HepG2 (cell line): ENCODE measurements around the gene LRRC45. TPM values are rescaled to one million over a fixed set of nuclear protein-coding genes. Genes with fewer than 3 reads are reported as not detected.

ENCODE experiments used
- BCL6 ChIP-seq: IDR thresholded peaks from 2 replicates; pipeline ENCODE4 v1.6.1; 2016; ENCODE audit warnings: missing genetic modification reagents, missing compliant biosample characterization
- EZH2 ChIP-seq: conservative IDR thresholded peaks from 2 replicates; pipeline ENCODE4 v1.6.1; 2012; ENCODE audit warnings: mild to moderate bottlenecking, low read depth, low read length, moderate library complexity
- TCF7 ChIP-seq: sonication (generic); IDR thresholded peaks from 2 replicates; pipeline ENCODE4 v1.6.1; 2016; ENCODE audit warnings: antibody characterized with exemption, low read depth
- ZNF451 ChIP-seq: sonication (generic); formaldehyde crosslinking; IDR thresholded peaks from 2 replicates; pipeline ENCODE4 v1.5.0; 2020; ENCODE audit warnings: mild to moderate bottlenecking, missing genetic modification reagents
- polyA plus RNA-seq, 8 experiments: library from polyadenylated mRNA; depleted of rRNA in 3 of 8; stranded (reverse) in 7 of 8; unstranded in 1 of 8; fragments of >200 nt; fragmentation: Illumina TruSeq in 4 of 8; extraction: Trizol in 4 of 8; gene quantifications; 2 replicates each; pipeline versions ENCODE4 v1.2.1 to v1.2.3, GENCODE V29; 2011 to 2016; ENCODE audit warnings: low read depth in 4 of 8, missing spikeins in 1 of 8, mixed read lengths in 1 of 8; ENCODE audit not compliant: insufficient read depth in 1 of 8
- total RNA-seq, 5 experiments: library from RNA; depleted of rRNA; stranded (reverse); fragments of >200 nt; fragmentation: Illumina TruSeq; extraction: Trizol; gene quantifications; 2 replicates each; pipeline ENCODE4 v1.2.3, GENCODE V29; 2016; ENCODE audit warnings: low read depth in 1 of 5
- TF ChIP-seq, protein P1 (sequence below), 2 experiments: sonication (generic) in 1 of 2; formaldehyde crosslinking in 1 of 2; IDR thresholded peaks; 2 replicates each; pipeline versions ENCODE4 v1.6.1 to v1.9.0; 2014 to 2022; ENCODE audit warnings: antibody characterized with exemption in 1 of 2, borderline replicate concordance in 1 of 2, inconsistent platforms in 1 of 2, low read depth in 1 of 2, missing genetic modification reagents in 1 of 2
- TF ChIP-seq, protein P2 (sequence below): sonication (generic); formaldehyde crosslinking; IDR thresholded peaks from 2 replicates; pipeline ENCODE4 v1.8.0; 2022; ENCODE audit warnings: mild to moderate bottlenecking, missing genetic modification reagents
- TF ChIP-seq, protein P3 (sequence below): IDR thresholded peaks from 2 replicates; pipeline ENCODE4 v1.6.1; 2016; ENCODE audit warnings: missing compliant biosample characterization, missing genetic modification reagents, borderline replicate concordance
- TF ChIP-seq, protein P4 (sequence below): sonication (generic); formaldehyde crosslinking; IDR thresholded peaks from 2 replicates; pipeline ENCODE4 v1.4.0; 2020; ENCODE audit warnings: mild to moderate bottlenecking, low read depth, missing genetic modification reagents
- TF ChIP-seq, protein P5 (sequence below): sonication (generic); formaldehyde crosslinking; IDR thresholded peaks from 2 replicates; pipeline ENCODE4 v1.4.0; 2020; ENCODE audit warnings: missing genetic modification reagents, borderline replicate concordance
- TF ChIP-seq, protein P6 (sequence below): sonication (generic); formaldehyde crosslinking; IDR thresholded peaks from 2 replicates; pipeline ENCODE4 v1.4.0; 2020; ENCODE audit warnings: mild to moderate bottlenecking, missing genetic modification reagents

The LRRC45 gene
- total and polyA plus RNA-seq, 2 of the 13 experiments (the other 11 are each of a cell fraction or from before 2014, with no cell fraction given), result 11.6 to 48.1 TPM

DNA sequence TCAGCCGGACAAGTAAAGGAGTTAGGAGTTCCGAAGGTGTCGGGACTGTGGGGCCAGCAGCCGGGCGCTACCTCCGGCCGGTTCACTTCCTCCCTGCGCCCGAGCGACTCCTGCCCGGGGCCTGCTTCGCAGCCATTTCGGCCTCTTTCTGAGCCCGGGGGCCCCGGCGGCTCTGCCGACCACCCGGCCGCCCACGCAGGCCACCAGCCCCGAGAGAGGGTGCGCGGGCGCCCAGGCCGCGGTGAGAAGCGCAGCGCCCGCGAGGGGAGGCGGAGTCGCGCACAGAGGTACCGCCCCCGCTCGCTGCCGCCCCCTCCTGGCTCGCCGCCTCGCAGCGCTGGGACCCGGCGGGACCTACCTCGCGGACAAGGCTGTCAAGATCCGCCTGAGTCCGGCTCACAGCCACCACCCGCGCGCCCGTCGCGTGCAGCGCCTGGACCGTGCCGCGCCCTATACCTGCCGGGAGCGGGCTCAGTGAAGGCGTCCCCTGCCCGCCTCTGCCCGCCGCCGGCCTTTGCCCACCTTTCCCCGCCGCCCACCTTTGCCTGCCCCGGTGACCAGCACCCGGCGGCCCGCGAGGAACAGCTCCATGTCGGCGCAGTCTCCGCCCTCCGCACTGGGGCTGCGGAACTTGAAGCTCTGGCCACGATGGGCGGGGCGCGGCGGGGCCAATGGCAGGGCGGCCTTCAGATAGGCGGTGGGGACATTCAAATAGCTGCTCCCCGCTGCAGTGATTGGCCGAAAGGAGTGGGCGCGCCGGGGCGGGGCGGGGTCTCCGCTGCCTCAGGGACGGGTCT lies 14.2 kb downstream of the LRRC45 start, which contains the start of gene DCXR (continued):
- TF ChIP-seq, protein P1, sequence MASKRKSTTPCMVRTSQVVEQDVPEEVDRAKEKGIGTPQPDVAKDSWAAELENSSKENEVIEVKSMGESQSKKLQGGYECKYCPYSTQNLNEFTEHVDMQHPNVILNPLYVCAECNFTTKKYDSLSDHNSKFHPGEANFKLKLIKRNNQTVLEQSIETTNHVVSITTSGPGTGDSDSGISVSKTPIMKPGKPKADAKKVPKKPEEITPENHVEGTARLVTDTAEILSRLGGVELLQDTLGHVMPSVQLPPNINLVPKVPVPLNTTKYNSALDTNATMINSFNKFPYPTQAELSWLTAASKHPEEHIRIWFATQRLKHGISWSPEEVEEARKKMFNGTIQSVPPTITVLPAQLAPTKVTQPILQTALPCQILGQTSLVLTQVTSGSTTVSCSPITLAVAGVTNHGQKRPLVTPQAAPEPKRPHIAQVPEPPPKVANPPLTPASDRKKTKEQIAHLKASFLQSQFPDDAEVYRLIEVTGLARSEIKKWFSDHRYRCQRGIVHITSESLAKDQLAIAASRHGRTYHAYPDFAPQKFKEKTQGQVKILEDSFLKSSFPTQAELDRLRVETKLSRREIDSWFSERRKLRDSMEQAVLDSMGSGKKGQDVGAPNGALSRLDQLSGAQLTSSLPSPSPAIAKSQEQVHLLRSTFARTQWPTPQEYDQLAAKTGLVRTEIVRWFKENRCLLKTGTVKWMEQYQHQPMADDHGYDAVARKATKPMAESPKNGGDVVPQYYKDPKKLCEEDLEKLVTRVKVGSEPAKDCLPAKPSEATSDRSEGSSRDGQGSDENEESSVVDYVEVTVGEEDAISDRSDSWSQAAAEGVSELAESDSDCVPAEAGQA (IDR thresholded peaks at IDR 0.05; ENCODE audit: low read depth), result 0 out of 2 replicates have a peak, but pooled peaks have one; percentile 45
- TF ChIP-seq, protein P1 (CRISPR knock-in tag; IDR thresholded peaks at IDR 0.05; ENCODE audit: borderline replicate concordance), result no peak
- TF ChIP-seq, protein P2, sequence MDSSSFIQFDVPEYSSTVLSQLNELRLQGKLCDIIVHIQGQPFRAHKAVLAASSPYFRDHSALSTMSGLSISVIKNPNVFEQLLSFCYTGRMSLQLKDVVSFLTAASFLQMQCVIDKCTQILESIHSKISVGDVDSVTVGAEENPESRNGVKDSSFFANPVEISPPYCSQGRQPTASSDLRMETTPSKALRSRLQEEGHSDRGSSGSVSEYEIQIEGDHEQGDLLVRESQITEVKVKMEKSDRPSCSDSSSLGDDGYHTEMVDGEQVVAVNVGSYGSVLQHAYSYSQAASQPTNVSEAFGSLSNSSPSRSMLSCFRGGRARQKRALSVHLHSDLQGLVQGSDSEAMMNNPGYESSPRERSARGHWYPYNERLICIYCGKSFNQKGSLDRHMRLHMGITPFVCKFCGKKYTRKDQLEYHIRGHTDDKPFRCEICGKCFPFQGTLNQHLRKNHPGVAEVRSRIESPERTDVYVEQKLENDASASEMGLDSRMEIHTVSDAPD (CRISPR knock-in tag), result no peak
- TF ChIP-seq BCL6 (peak; percentile 44; the same call in 1 of the 2 replicates), ZNF451 (CRISPR knock-in tag) (peak; percentile 97), EZH2 (no peak), TCF7 (no peak; the same call in 1 of the 2 replicates)
- TF ChIP-seq, protein P3, sequence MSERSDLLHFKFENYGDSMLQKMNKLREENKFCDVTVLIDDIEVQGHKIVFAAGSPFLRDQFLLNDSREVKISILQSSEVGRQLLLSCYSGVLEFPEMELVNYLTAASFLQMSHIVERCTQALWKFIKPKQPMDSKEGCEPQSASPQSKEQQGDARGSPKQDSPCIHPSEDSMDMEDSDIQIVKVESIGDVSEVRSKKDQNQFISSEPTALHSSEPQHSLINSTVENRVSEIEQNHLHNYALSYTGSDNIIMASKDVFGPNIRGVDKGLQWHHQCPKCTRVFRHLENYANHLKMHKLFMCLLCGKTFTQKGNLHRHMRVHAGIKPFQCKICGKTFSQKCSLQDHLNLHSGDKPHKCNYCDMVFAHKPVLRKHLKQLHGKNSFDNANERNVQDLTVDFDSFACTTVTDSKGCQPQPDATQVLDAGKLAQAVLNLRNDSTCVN (CRISPR knock-in tag), result peak; percentile 87; the same call in 1 of the 2 replicates
- TF ChIP-seq, protein P4, sequence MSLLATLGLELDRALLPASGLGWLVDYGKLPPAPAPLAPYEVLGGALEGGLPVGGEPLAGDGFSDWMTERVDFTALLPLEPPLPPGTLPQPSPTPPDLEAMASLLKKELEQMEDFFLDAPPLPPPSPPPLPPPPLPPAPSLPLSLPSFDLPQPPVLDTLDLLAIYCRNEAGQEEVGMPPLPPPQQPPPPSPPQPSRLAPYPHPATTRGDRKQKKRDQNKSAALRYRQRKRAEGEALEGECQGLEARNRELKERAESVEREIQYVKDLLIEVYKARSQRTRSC, result no peak
- TF ChIP-seq, protein P5, sequence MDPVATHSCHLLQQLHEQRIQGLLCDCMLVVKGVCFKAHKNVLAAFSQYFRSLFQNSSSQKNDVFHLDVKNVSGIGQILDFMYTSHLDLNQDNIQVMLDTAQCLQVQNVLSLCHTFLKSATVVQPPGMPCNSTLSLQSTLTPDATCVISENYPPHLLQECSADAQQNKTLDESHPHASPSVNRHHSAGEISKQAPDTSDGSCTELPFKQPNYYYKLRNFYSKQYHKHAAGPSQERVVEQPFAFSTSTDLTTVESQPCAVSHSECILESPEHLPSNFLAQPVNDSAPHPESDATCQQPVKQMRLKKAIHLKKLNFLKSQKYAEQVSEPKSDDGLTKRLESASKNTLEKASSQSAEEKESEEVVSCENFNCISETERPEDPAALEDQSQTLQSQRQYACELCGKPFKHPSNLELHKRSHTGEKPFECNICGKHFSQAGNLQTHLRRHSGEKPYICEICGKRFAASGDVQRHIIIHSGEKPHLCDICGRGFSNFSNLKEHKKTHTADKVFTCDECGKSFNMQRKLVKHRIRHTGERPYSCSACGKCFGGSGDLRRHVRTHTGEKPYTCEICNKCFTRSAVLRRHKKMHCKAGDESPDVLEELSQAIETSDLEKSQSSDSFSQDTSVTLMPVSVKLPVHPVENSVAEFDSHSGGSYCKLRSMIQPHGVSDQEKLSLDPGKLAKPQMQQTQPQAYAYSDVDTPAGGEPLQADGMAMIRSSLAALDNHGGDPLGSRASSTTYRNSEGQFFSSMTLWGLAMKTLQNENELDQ (CRISPR knock-in tag), result no peak
- TF ChIP-seq, protein P6, sequence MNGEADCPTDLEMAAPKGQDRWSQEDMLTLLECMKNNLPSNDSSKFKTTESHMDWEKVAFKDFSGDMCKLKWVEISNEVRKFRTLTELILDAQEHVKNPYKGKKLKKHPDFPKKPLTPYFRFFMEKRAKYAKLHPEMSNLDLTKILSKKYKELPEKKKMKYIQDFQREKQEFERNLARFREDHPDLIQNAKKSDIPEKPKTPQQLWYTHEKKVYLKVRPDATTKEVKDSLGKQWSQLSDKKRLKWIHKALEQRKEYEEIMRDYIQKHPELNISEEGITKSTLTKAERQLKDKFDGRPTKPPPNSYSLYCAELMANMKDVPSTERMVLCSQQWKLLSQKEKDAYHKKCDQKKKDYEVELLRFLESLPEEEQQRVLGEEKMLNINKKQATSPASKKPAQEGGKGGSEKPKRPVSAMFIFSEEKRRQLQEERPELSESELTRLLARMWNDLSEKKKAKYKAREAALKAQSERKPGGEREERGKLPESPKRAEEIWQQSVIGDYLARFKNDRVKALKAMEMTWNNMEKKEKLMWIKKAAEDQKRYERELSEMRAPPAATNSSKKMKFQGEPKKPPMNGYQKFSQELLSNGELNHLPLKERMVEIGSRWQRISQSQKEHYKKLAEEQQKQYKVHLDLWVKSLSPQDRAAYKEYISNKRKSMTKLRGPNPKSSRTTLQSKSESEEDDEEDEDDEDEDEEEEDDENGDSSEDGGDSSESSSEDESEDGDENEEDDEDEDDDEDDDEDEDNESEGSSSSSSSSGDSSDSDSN, result peak; percentile 89
